Testis (tissue), 3 donors: ENCODE measurements around the gene DCLRE1B. TPM values are rescaled to one million over a fixed set of nuclear protein-coding genes. Genes with fewer than 3 reads are reported as not detected.

Experiments used
- DNase-seq: peaks from one replicate; pipeline ENCODE4 v3.0.0-alpha.2; 2019
- H3K27ac ChIP-seq, 2 donors: fragments of 200-600 bp; sonication (generic); one replicate each; pipeline ENCODE4 v1.5.1; 2019
- H3K27me3 ChIP-seq: fragments of 200-600 bp; sonication (generic); one replicate; pipeline ENCODE4 v1.5.1; 2019
- H3K36me3 ChIP-seq: fragments of 200-600 bp; sonication (generic); one replicate; pipeline ENCODE4 v1.5.1; 2017; ENCODE audit warnings: low read depth; ENCODE audit errors: missing control alignments
- H3K4me1 ChIP-seq: fragments of 200-600 bp; sonication (generic); one replicate; pipeline ENCODE4 v1.5.1; 2019
- H3K4me3 ChIP-seq, 2 donors: fragments of 200-600 bp; sonication (generic); one replicate each; pipeline ENCODE4 v1.5.1; 2017 to 2019
- H3K9me3 ChIP-seq: fragments of 200-600 bp; sonication (generic); one replicate; pipeline ENCODE4 v1.5.1; 2017
- POLR2A ChIP-seq: fragments of 450-650 bp; IDR thresholded peaks from one replicate; pipeline ENCODE4 v1.6.1; 2017; ENCODE audit warnings: antibody characterized with exemption, mild to moderate bottlenecking, moderate library complexity
- WGBS, 2 donors: methylation state at CpG; one replicate each; pipeline ENCODE4 v1.1.5; 2018; 5-methylcytosine and 5-hydroxymethylcytosine counted together
- intact Hi-C: fragments of 100-400 bp; cut with DNase I; formaldehyde crosslinking; loops from one replicate; pipeline ENCODE4 v1.15.1; 2023; ENCODE audit warnings: low total_unique reads
- polyA plus RNA-seq: library from polyadenylated mRNA; stranded (reverse); fragments of 350-450 nt; fragmentation: Illumina TruSeq; extraction: RNeasy Lipid Tissue Mini Kit (QIAGEN cat#74804); gene quantifications from one replicate; pipeline ENCODE4 v1.2.3, GENCODE V29; 2014; ENCODE audit warnings: low read depth, low replicate concordance; ENCODE audit not compliant: insufficient read depth
- total RNA-seq, 2 donors: library from RNA; depleted of rRNA; stranded (reverse); fragments of >200 nt; gene quantifications; one replicate each; pipeline ENCODE4 v1.2.3, GENCODE V29; 2016
- TF ChIP-seq, protein P1 (sequence below), 3 experiments: fragments of 450-650 bp in 2 of 3; fragments of 200-600 bp in 1 of 3; sonication (generic) in 1 of 3; IDR thresholded peaks; one replicate each; pipeline ENCODE4 v1.5.1; 2016 to 2019; ENCODE audit warnings: antibody characterized with exemption in 3 of 3, mild to moderate bottlenecking in 2 of 3, moderate library complexity in 1 of 3

The DCLRE1B gene
- total and polyA plus RNA-seq, 3 donors from 2014 or later: 6.7 to 8.3 (median 7.7) TPM

DNA sequence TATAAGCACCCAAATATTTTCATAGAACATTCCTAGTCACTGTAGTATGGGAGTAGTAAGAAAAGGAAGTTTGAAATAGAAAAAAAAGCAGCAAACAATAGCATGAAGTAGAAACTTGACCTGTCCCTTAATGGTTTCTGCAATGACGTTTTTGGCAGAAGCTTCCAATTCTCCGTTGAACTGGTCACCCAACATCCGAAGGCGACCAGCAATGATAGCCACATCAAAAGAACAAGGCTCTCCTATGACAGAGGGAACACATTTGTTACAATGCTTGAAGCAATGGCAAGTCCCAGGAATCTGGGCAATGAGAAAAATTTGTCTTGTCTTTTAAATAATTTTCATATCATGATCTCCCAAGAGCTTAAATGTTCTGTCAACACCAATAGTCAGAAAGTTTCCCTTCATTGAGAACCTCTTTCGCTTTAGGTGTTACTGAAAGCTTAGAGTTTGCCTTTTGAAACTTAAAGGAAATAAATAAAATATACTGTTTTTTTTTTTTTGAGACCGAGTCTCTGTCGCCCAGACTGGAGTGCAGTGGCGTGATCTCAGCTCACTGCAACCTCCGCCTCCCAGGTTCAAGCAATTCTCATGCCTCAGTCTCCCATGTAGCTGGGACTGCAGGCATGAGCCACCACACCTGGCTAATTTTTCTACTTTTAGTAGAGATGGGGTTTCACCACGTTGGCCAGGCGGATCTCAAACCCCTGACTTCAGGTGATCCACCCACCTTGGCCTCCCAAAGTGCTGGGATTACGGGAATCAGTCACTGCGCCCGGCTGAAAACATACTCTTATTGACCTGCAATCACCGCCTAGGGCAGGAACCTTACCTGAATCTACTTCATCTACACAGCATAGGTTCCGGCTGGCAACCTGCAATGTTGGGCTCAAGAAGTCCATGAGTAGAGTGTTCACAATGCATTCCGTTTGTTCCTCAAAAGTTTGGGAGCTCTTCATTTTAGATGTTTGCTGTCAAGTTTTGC, 18.4 kb upstream of the DCLRE1B start:
- 87 to 90% methylated on average over 17 of the region's 17 CpGs for WGBS, 2 donors
- intact Hi-C loops: no loop called here

DNA sequence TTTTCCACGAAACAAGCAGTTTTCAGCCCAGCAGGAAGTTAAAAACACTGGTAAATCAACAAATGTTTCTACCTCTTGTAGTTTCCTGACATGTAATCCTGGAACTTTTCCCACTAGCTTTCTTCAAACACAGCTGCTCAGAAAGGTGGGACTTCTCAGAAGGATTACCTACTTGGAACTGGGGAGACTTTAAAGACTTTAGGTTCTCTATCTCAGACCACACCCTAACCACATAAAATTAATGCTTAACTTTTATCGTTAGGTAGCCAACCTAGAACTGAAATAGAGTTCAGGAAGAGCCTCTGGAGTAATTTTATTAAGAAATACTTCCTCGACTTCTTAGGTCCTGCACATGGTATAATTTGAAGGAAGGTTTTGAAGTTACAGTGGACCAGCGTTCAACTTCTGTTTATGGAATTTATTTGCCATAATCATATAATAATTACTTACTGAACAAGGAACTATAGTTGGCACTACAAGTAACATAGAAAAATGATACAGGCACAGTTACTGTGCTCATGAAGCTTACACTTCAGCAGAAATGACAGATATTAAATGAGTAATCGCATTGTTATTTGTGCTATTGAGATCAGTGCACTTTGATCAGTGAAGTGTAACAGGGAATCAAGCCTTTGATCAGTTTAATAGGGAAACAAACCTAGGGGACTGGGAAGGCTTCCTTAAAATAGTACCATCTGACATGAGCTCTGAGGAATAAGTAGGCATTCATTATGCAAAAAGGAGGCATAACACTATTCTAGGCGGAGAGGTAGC, 17.5 kb upstream of the DCLRE1B start, which contains the start of gene BCL2L15:
TSS of gene BCL2L15 (minus strand) at position 180 of the 774 bp plus-strand sequence. CDS start 206 bp downstream, outside the sequence.
- Histone ChIP-seq H3K36me3 (no peaks in the 10 kb centered on the region), H3K27me3 (no peaks in the 10 kb centered on the region), H3K4me3 (no peak within 1 kb of the TSS), H3K27ac (no peak within 1 kb of the TSS), H3K4me1 (no peaks in the 10 kb centered on the region), H3K9me3 (no peaks in the 10 kb centered on the region)
- 81 to 85% methylated on average over 6 of the region's 6 CpGs for WGBS, 2 donors
- DNase-seq: no peak
- TF ChIP-seq POLR2A: no peak
- TF ChIP-seq, protein P1, sequence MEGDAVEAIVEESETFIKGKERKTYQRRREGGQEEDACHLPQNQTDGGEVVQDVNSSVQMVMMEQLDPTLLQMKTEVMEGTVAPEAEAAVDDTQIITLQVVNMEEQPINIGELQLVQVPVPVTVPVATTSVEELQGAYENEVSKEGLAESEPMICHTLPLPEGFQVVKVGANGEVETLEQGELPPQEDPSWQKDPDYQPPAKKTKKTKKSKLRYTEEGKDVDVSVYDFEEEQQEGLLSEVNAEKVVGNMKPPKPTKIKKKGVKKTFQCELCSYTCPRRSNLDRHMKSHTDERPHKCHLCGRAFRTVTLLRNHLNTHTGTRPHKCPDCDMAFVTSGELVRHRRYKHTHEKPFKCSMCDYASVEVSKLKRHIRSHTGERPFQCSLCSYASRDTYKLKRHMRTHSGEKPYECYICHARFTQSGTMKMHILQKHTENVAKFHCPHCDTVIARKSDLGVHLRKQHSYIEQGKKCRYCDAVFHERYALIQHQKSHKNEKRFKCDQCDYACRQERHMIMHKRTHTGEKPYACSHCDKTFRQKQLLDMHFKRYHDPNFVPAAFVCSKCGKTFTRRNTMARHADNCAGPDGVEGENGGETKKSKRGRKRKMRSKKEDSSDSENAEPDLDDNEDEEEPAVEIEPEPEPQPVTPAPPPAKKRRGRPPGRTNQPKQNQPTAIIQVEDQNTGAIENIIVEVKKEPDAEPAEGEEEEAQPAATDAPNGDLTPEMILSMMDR (IDR thresholded peaks at IDR 0.05): no peak
- intact Hi-C loops: no loop called here

More for the DNA sequence above, 18.4 kb upstream of the DCLRE1B start:
- Histone ChIP-seq H3K4me3 (no peak overlapping the region), H3K27ac (no peak overlapping the region), H3K27me3 (no peaks in the 10 kb centered on the region), H3K9me3 (no peaks in the 10 kb centered on the region), H3K4me1 (no peaks in the 10 kb centered on the region), H3K36me3 (no peaks in the 10 kb centered on the region)
- DNase-seq: no peak
- TF ChIP-seq, protein P1 (IDR thresholded peaks at IDR 0.05): no peak
- TF ChIP-seq POLR2A: no peak

- no peak overlapping the region for H3K27ac ChIP-seq
- WGBS, 2 donors: 50 to 70% methylated on average over 2 of the region's 2 CpGs
Observed at GRCh38 chr1:113890816-113891215, 14.3 kb upstream of the DCLRE1B start.

GRCh38 chr1:113891631-113892220, 13.4 kb upstream of the DCLRE1B start:
- no peak for TF ChIP-seq POLR2A
- TF ChIP-seq, protein P1 (IDR thresholded peaks at IDR 0.05): no peak
- Histone ChIP-seq H3K9me3 (no peaks in the 10 kb centered on the region), H3K36me3 (no peaks in the 10 kb centered on the region), H3K4me1 (no peaks in the 10 kb centered on the region), H3K27me3 (no peaks in the 10 kb centered on the region), H3K4me3 (no peak overlapping the region), H3K27ac (no peak overlapping the region)
- WGBS, 2 donors: 90 to 94% methylated on average over 11 of the region's 11 CpGs
- no peak for DNase-seq
- intact Hi-C loops: no loop called here

More at GRCh38 chr1:113890816-113891215, 14.3 kb upstream of the DCLRE1B start:
- Histone ChIP-seq H3K36me3 (no peaks in the 10 kb centered on the region), H3K9me3 (no peaks in the 10 kb centered on the region), H3K4me1 (no peaks in the 10 kb centered on the region), H3K27me3 (no peaks in the 10 kb centered on the region), H3K4me3 (no peak overlapping the region)
- intact Hi-C loops: no loop called here
- no peak for DNase-seq
- no peak for TF ChIP-seq POLR2A
- TF ChIP-seq, protein P1 (IDR thresholded peaks at IDR 0.05): no peak
